ENCODE measurements around the gene FBLN2. TPM values are rescaled to one million over a fixed set of nuclear protein-coding genes. Genes with fewer than 3 reads are reported as not detected.

FBLN2 gene
- total RNA-seq, 1 experiment from 2014 or later, result 0.11 TPM

GRCh38 chr3:13577181-13578121, 28.5 kb downstream of the FBLN2 start:
- DNase-seq (no peak), ATAC-seq (no peak)
- no TSS peak for BruUV-seq (replicated peaks)
- no peaks in the 10 kb centered on the region for H3K9me3 ChIP-seq (ENCODE audit: low read length)
- POLR2A ChIA-PET (ENCODE audit: unreplicated experiment), result interaction anchor here (0.7 kb wide), 1 partner anchor 27 kb away, joined by 3 read pairs; no protein-coding TSS in a partner anchor
- no peak overlapping the region for H3K27ac ChIP-seq (ENCODE audit: low read length)
- no peak overlapping the region for H3K9ac ChIP-seq (ENCODE audit: low read length)
- H3K4me1 ChIP-seq (ENCODE audit: insufficient read depth, low read length), result no peaks in the 10 kb centered on the region
- H3K36me3 ChIP-seq (ENCODE audit: low read depth, low read length), result no peaks in the 10 kb centered on the region
- H3K9me2 ChIP-seq (replicated peaks; ENCODE audit: low read length), result no peaks in the 10 kb centered on the region
- H3K4me2 ChIP-seq (ENCODE audit: low read length), result no peak overlapping the region
- H3K79me2 ChIP-seq (ENCODE audit: low read length), result no peaks in the 10 kb centered on the region
- H4K20me1 ChIP-seq (ENCODE audit: low read length), result no peaks in the 10 kb centered on the region
- TF ChIP-seq EZH2 (IDR thresholded peaks at IDR 0.05; ENCODE audit: low read length, unreplicated experiment), result no peak
- no peak for TF ChIP-seq EZH2phosphoT487 (IDR thresholded peaks at IDR 0.05; ENCODE audit: borderline replicate concordance, low read length)
- TF ChIP-seq CTCF (conservative IDR thresholded peaks at IDR 0.05; ENCODE audit: low read depth, low read length), result no peak
- no peak overlapping the region for H2AFZ ChIP-seq (ENCODE audit: low read length)
- CTCF ChIA-PET, result no interaction called here
- no peak overlapping the region for H3K4me3 ChIP-seq (ENCODE audit: low read length)
- H3K27me3 ChIP-seq (ENCODE audit: low read length), result no peaks in the 10 kb centered on the region
- H3F3A ChIP-seq (ENCODE audit: low read length, unreplicated experiment), result no peaks in the 10 kb centered on the region
- intact Hi-C loops (cut with micrococcal nuclease), result no loop called here

DNA sequence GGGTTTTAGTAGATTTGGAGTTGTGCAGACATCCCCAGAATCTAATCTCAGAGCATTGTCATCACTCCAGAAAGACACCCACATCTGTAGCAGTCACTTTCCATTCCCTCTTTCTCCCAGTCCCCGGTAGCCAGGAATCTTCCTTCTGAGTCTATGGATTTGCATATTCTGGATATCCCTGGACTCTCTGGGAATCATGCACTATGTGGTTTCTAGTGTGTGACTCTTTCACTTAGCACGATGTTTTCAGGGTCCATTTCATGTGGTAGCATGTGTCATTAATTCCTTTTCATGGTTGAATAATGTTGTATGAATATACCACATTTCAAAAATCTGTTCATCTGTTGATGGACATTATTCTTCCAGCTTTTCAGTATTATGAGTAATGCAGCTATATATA, 29.3 kb downstream of the FBLN2 start:
- DNase-seq (no peak), ATAC-seq (no peak)
- Histone ChIP-seq H3K27ac (ENCODE audit: low read length) (no peak overlapping the region), H3K9ac (ENCODE audit: low read length) (no peak overlapping the region), H3K4me1 (ENCODE audit: insufficient read depth, low read length) (no peaks in the 10 kb centered on the region), H3K79me2 (ENCODE audit: low read length) (no peaks in the 10 kb centered on the region), H4K20me1 (ENCODE audit: low read length) (no peaks in the 10 kb centered on the region), H3K9me2 (replicated peaks; ENCODE audit: low read length) (no peaks in the 10 kb centered on the region), H2AFZ (ENCODE audit: low read length) (no peak overlapping the region), H3K36me3 (ENCODE audit: low read depth, low read length) (no peaks in the 10 kb centered on the region), H3K4me3 (ENCODE audit: low read length) (no peak overlapping the region), H3K27me3 (ENCODE audit: low read length) (no peaks in the 10 kb centered on the region), H3F3A (ENCODE audit: low read length, unreplicated experiment) (no peaks in the 10 kb centered on the region), H3K9me3 (ENCODE audit: low read length) (no peaks in the 10 kb centered on the region), H3K4me2 (ENCODE audit: low read length) (no peak overlapping the region)
- no peak for TF ChIP-seq CTCF (conservative IDR thresholded peaks at IDR 0.05; ENCODE audit: low read depth, low read length)
- no peak for TF ChIP-seq EZH2phosphoT487 (IDR thresholded peaks at IDR 0.05; ENCODE audit: borderline replicate concordance, low read length)
- no peak for TF ChIP-seq EZH2 (IDR thresholded peaks at IDR 0.05; ENCODE audit: low read length, unreplicated experiment)
- CTCF ChIA-PET, result no interaction called here
- BruUV-seq (replicated peaks), result no TSS peak
- intact Hi-C loops (cut with micrococcal nuclease), result no loop called here
- POLR2A ChIA-PET (ENCODE audit: unreplicated experiment), result no interaction called here

GRCh38 chr3:13579063-13579462, 30.1 kb downstream of the FBLN2 start:
- BruUV-seq (replicated peaks), result no TSS peak
- Histone ChIP-seq H3K9me2 (replicated peaks; ENCODE audit: low read length) (no peaks in the 10 kb centered on the region), H2AFZ (ENCODE audit: low read length) (no peak overlapping the region), H3K4me3 (ENCODE audit: low read length) (no peak overlapping the region), H3K4me2 (ENCODE audit: low read length) (no peak overlapping the region), H3F3A (ENCODE audit: low read length, unreplicated experiment) (no peaks in the 10 kb centered on the region), H3K9ac (ENCODE audit: low read length) (no peak overlapping the region), H3K9me3 (ENCODE audit: low read length) (no peaks in the 10 kb centered on the region), H3K27ac (ENCODE audit: low read length) (no peak overlapping the region), H3K4me1 (ENCODE audit: insufficient read depth, low read length) (no peaks in the 10 kb centered on the region), H4K20me1 (ENCODE audit: low read length) (no peaks in the 10 kb centered on the region), H3K27me3 (ENCODE audit: low read length) (no peaks in the 10 kb centered on the region), H3K79me2 (ENCODE audit: low read length) (no peaks in the 10 kb centered on the region), H3K36me3 (ENCODE audit: low read depth, low read length) (no peaks in the 10 kb centered on the region)
- DNase-seq (peak; percentile 16), ATAC-seq (no peak)
- ChIA-PET POLR2A (ENCODE audit: unreplicated experiment) (no interaction called here), CTCF (no interaction called here)
- TF ChIP-seq EZH2 (IDR thresholded peaks at IDR 0.05; ENCODE audit: low read length, unreplicated experiment), result no peak
- no peak for TF ChIP-seq EZH2phosphoT487 (IDR thresholded peaks at IDR 0.05; ENCODE audit: borderline replicate concordance, low read length)
- no peak for TF ChIP-seq CTCF (conservative IDR thresholded peaks at IDR 0.05; ENCODE audit: low read depth, low read length)
- intact Hi-C loops (cut with micrococcal nuclease), result no loop called here

Data from PC-3 (cell line).